SK-N-MC (cell line): ENCODE data around the gene UBR3.
A peak's percentile ranks its signal among the peaks of the same experiment; 100 is the strongest.

Source experiments
- DNase-seq: peaks from one replicate; pipeline ENCODE4 v3.0.0-alpha.2; 2011; ENCODE audit warnings: low read depth, low spot score
- H3K27ac ChIP-seq: fragments of 200-600 bp; sonication (generic); 2 replicates; pipeline ENCODE4 v1.5.1; 2016; ENCODE audit warnings: mixed run types
- H3K36me3 ChIP-seq: fragments of 200-600 bp; sonication (generic); 2 replicates; pipeline ENCODE4 v1.6.1; 2017; ENCODE audit warnings: antibody characterized with exemption, low read length, mixed read lengths; ENCODE audit not compliant: insufficient read depth
- H3K4me3 ChIP-seq: fragments of 200-600 bp; sonication (generic); 2 replicates; pipeline ENCODE4 v1.5.1; 2016
- H3K9ac ChIP-seq: fragments of 200-600 bp; sonication (generic); 2 replicates; pipeline ENCODE4 v1.8.0; 2017; ENCODE audit warnings: mixed run types, mixed read lengths; ENCODE audit not compliant: insufficient read length
- H3K9me3 ChIP-seq: fragments of 200-600 bp; sonication (generic); 2 replicates; pipeline ENCODE4 v1.6.1; 2017; ENCODE audit warnings: low read depth, mild to moderate bottlenecking, antibody characterized with exemption, low read length, moderate library complexity, mixed read lengths
- EZH2 ChIP-seq: fragments of 200-600 bp; sonication (generic); IDR thresholded peaks from one replicate; pipeline ENCODE4 v1.6.1; 2017; ENCODE audit warnings: antibody characterized with exemption
- FOXP2 ChIP-seq: optimal IDR thresholded peaks from 2 replicates; pipeline ENCODE3; 2011; ENCODE audit warnings: mild to moderate bottlenecking, moderate library complexity; ENCODE audit not compliant: insufficient read depth; ENCODE audit errors: extremely low read length, control extremely low read depth
- POLR2AphosphoS5 ChIP-seq: IDR thresholded peaks from 2 replicates; pipeline ENCODE4 v1.6.1; 2012; ENCODE audit warnings: mild to moderate bottlenecking, low read depth, low read length, borderline replicate concordance

UBR3 gene

GRCh38 chr2:169900686-169901085, 73.4 kb downstream of the UBR3 start:
- H3K9me3 ChIP-seq, result no peaks in the 10 kb centered on the region
- H3K27ac ChIP-seq, result no peak overlapping the region
- TF ChIP-seq FOXP2 (no peak), POLR2AphosphoS5 (no peak), EZH2 (no peak)
- peaks cover 9% of the 10 kb centered on the region; the same call in 1 of the 2 replicates for H3K36me3 ChIP-seq
- DNase-seq, result no peak
- no peak overlapping the region for H3K9ac ChIP-seq
- no peak overlapping the region for H3K4me3 ChIP-seq

GRCh38 chr2:169906731-169907130, 79.5 kb downstream of the UBR3 start:
- DNase-seq, result no peak
- no peaks in the 10 kb centered on the region for H3K9me3 ChIP-seq
- H3K27ac ChIP-seq, result no peak overlapping the region
- no peak overlapping the region for H3K9ac ChIP-seq
- TF ChIP-seq EZH2, result no peak
- TF ChIP-seq FOXP2, result no peak
- no peak for TF ChIP-seq POLR2AphosphoS5
- H3K4me3 ChIP-seq, result no peak overlapping the region
- H3K36me3 ChIP-seq, result peaks cover 4% of the 10 kb centered on the region; the same call in 1 of the 2 replicates

GRCh38 chr2:169909376-169909775, 82.1 kb downstream of the UBR3 start:
- Histone ChIP-seq H3K9me3 (no peaks in the 10 kb centered on the region), H3K9ac (no peak overlapping the region), H3K36me3 (peaks cover 4% of the 10 kb centered on the region; the same call in 1 of the 2 replicates), H3K4me3 (no peak overlapping the region), H3K27ac (no peak overlapping the region)
- no peak for DNase-seq
- no peak for TF ChIP-seq POLR2AphosphoS5
- TF ChIP-seq FOXP2, result no peak
- TF ChIP-seq EZH2, result no peak

GRCh38 chr2:169910109-169910799, 83.0 kb downstream of the UBR3 start:
- TF ChIP-seq POLR2AphosphoS5, result no peak
- TF ChIP-seq EZH2, result no peak
- TF ChIP-seq FOXP2, result no peak
- no peak overlapping the region for H3K9ac ChIP-seq
- DNase-seq, result no peak
- no peak overlapping the region for H3K4me3 ChIP-seq
- no peak overlapping the region for H3K27ac ChIP-seq
- H3K36me3 ChIP-seq, result peaks cover 4% of the 10 kb centered on the region; the same call in 1 of the 2 replicates
- no peaks in the 10 kb centered on the region for H3K9me3 ChIP-seq

- TF ChIP-seq EZH2 (no peak), FOXP2 (no peak), POLR2AphosphoS5 (no peak)
These were observed 83.9 kb downstream of the UBR3 start for GRCh38 chr2:169911119-169911518.

GRCh38 chr2:169916623-169917022, 89.4 kb downstream of the UBR3 start:
- Histone ChIP-seq H3K27ac (no peak overlapping the region), H3K4me3 (no peak overlapping the region), H3K36me3 (no peaks in the 10 kb centered on the region), H3K9ac (no peak overlapping the region), H3K9me3 (no peaks in the 10 kb centered on the region)
- TF ChIP-seq EZH2, result no peak
- DNase-seq, result no peak

More at GRCh38 chr2:169911119-169911518, 83.9 kb downstream of the UBR3 start:
- Histone ChIP-seq H3K27ac (no peak overlapping the region), H3K4me3 (no peak overlapping the region), H3K9me3 (no peaks in the 10 kb centered on the region), H3K36me3 (no peaks in the 10 kb centered on the region), H3K9ac (no peak overlapping the region)
- DNase-seq, result no peak

GRCh38 chr2:169923977-169924376, 96.7 kb downstream of the UBR3 start:
- no peaks in the 10 kb centered on the region for H3K9me3 ChIP-seq
- H3K27ac ChIP-seq, result no peak overlapping the region
- H3K4me3 ChIP-seq, result no peak overlapping the region
- DNase-seq, result no peak
- TF ChIP-seq FOXP2, result no peak
- TF ChIP-seq POLR2AphosphoS5, result no peak
- H3K36me3 ChIP-seq, result no peaks in the 10 kb centered on the region
- no peak overlapping the region for H3K9ac ChIP-seq

GRCh38 chr2:169925968-169926367, 98.7 kb downstream of the UBR3 start:
- Histone ChIP-seq H3K4me3 (no peak overlapping the region), H3K9ac (no peak overlapping the region), H3K36me3 (no peaks in the 10 kb centered on the region), H3K9me3 (no peaks in the 10 kb centered on the region), H3K27ac (no peak overlapping the region)
- TF ChIP-seq EZH2, result no peak
- TF ChIP-seq FOXP2, result no peak
- TF ChIP-seq POLR2AphosphoS5, result no peak
- no peak for DNase-seq

GRCh38 chr2:169928463-169928864, 101.2 kb downstream of the UBR3 start:
- no peaks in the 10 kb centered on the region for H3K36me3 ChIP-seq
- H3K9me3 ChIP-seq, result no peaks in the 10 kb centered on the region
- no peak overlapping the region for H3K27ac ChIP-seq
- TF ChIP-seq POLR2AphosphoS5 (no peak), EZH2 (no peak), FOXP2 (no peak)
- DNase-seq, result peak; percentile 53
- H3K9ac ChIP-seq, result no peak overlapping the region
- H3K4me3 ChIP-seq, result no peak overlapping the region
